ENCODE data around the gene ZC3H7B.

ZC3H7B gene

GRCh38 chr22:41324821-41325528, 23.6 kb downstream of the ZC3H7B start:
- in situ Hi-C loops (cut with MboI; ENCODE audit: low pct_unique_long_range_greater_than_20kb, low sequenced_read_pairs, unreplicated experiment), result no loop called here

DNA sequence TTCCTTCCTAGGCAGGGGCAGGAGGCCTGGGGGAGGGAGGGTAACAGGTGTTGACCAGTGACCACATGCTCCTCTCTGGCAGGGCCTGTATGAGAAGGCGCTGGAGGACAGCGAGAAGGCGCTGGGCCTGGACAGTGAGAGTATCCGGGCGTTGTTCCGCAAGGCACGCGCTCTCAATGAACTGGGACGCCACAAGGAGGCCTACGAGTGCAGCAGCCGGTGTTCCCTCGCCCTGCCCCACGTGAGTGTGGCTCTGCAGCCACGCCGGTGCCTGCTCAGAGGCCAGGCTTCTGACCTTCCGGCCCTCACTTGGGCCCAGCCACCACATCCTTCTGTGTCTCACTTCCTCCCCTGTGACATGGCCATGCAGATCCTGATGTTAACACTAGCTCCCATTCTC, 25.8 kb downstream of the ZC3H7B start:
- TF ChIP-seq, protein P1, sequence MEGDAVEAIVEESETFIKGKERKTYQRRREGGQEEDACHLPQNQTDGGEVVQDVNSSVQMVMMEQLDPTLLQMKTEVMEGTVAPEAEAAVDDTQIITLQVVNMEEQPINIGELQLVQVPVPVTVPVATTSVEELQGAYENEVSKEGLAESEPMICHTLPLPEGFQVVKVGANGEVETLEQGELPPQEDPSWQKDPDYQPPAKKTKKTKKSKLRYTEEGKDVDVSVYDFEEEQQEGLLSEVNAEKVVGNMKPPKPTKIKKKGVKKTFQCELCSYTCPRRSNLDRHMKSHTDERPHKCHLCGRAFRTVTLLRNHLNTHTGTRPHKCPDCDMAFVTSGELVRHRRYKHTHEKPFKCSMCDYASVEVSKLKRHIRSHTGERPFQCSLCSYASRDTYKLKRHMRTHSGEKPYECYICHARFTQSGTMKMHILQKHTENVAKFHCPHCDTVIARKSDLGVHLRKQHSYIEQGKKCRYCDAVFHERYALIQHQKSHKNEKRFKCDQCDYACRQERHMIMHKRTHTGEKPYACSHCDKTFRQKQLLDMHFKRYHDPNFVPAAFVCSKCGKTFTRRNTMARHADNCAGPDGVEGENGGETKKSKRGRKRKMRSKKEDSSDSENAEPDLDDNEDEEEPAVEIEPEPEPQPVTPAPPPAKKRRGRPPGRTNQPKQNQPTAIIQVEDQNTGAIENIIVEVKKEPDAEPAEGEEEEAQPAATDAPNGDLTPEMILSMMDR (IDR thresholded peaks at IDR 0.05; ENCODE audit: extremely low read depth, insufficient read depth, missing control alignments), result no peak
- no peak for DNase-seq (ENCODE audit: low spot score)
- in situ Hi-C loops (cut with MboI; ENCODE audit: low pct_unique_long_range_greater_than_20kb, low sequenced_read_pairs, unreplicated experiment), result no loop called here

More at GRCh38 chr22:41324821-41325528, 23.6 kb downstream of the ZC3H7B start:
- TF ChIP-seq, protein P1 (IDR thresholded peaks at IDR 0.05; ENCODE audit: extremely low read depth, insufficient read depth, missing control alignments), result no peak
- no peak for DNase-seq (ENCODE audit: low spot score)

DNA sequence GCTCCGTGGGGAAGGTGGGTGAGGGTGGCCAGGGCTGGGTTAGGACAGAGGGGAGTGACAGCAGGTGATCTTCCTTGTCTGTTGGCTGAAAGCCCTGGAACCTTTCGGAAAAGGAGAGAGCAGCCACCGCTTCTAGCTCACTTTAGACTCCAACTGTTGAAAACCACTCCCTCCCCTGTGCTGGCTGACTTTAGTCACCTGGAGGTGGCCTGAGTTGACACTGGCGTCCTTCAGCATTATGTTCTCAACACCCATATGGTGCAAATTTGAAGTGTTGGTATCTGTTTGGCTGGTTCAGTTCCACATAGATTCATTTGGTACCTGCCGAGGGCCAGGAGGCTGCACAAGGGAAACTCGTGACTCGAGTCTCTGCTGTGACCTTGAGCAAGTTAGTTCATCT, 28.8 kb downstream of the ZC3H7B start:
- TF ChIP-seq, protein P1 (IDR thresholded peaks at IDR 0.05; ENCODE audit: extremely low read depth, insufficient read depth, missing control alignments), result no peak
- in situ Hi-C loops (cut with MboI; ENCODE audit: low pct_unique_long_range_greater_than_20kb, low sequenced_read_pairs, unreplicated experiment), result no loop called here
- no peak for DNase-seq (ENCODE audit: low spot score)

- no peak for DNase-seq (ENCODE audit: low spot score)
- TF ChIP-seq, protein P1 (IDR thresholded peaks at IDR 0.05; ENCODE audit: extremely low read depth, insufficient read depth, missing control alignments), result no peak
- in situ Hi-C loops (cut with MboI; ENCODE audit: low pct_unique_long_range_greater_than_20kb, low sequenced_read_pairs, unreplicated experiment), result no loop called here
Measured at GRCh38 chr22:41332217-41332939, 31.1 kb downstream of the ZC3H7B start.

DNA sequence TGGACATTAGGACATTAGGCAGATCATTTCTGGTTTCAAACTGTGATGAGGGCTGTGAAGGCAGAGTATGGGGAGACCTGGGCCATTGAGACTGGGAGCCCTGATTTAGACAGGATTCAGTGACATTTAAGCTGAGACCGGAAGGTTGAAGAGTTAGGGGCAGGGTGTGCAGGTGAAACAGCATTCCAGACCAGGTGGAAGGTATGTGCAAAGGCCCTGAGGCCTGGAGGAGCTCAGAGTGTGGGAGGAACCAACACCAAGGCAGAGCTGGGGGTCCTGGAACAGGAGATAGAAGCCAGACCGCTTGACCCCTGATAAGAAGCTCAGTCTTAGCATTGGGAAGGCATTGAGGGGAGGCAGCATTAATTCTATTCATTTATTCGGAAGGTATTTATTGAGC, 32.5 kb downstream of the ZC3H7B start:
- in situ Hi-C loops (cut with MboI; ENCODE audit: low pct_unique_long_range_greater_than_20kb, low sequenced_read_pairs, unreplicated experiment), result no loop called here
- TF ChIP-seq, protein P1 (IDR thresholded peaks at IDR 0.05; ENCODE audit: extremely low read depth, insufficient read depth, missing control alignments), result no peak
- DNase-seq (ENCODE audit: low spot score), result no peak

DNA sequence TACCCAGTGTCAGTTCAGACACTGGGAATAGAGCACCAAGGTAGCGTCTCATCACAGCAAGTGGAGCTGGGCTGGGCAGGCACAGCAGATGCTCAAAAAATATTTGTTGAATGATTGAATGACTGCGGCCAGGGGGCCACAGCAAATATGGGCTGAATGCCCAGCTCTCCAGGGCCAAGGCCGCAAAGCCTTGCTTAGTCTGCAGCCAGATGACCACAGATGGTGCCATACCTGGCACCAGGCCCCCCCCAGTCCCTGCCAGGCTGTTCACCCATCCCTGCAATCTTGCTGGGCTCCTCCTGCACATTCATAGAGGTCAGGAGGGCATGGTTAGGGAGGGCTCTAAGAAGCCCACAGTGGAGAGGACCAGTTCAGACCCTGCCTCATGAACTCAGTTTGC, 32.9 kb downstream of the ZC3H7B start:
- in situ Hi-C loops (cut with MboI; ENCODE audit: low pct_unique_long_range_greater_than_20kb, low sequenced_read_pairs, unreplicated experiment), result no loop called here
- TF ChIP-seq, protein P1 (IDR thresholded peaks at IDR 0.05; ENCODE audit: extremely low read depth, insufficient read depth, missing control alignments), result no peak
- DNase-seq (ENCODE audit: low spot score), result no peak

Measured in GM13977 (cell line).